Neural cell (in vitro differentiated cells): ENCODE measurements around the gene C19orf53.

Experiments used
- EP300 ChIP-seq: fragments of 450-650 bp; conservative IDR thresholded peaks from 2 replicates; pipeline ENCODE4 v1.6.1; 2014; ENCODE audit warnings: antibody characterized with exemption, mild to moderate bottlenecking, moderate library complexity; ENCODE audit not compliant: poor library complexity, severe bottlenecking
- MXI1 ChIP-seq: fragments of 450-650 bp; conservative IDR thresholded peaks from 2 replicates; pipeline ENCODE4 v1.6.1; 2014; ENCODE audit warnings: antibody characterized with exemption, mild to moderate bottlenecking; ENCODE audit not compliant: poor library complexity, severe bottlenecking
- POLR2AphosphoS5 ChIP-seq: IDR thresholded peaks from 2 replicates; pipeline ENCODE4 v1.6.1; 2012
- TF ChIP-seq, protein P1 (sequence below): fragments of 450-650 bp; IDR thresholded peaks from 2 replicates; pipeline ENCODE4 v1.5.1; 2014; ENCODE audit warnings: antibody characterized with exemption, mild to moderate bottlenecking, moderate library complexity; ENCODE audit not compliant: poor library complexity, severe bottlenecking

DNA sequence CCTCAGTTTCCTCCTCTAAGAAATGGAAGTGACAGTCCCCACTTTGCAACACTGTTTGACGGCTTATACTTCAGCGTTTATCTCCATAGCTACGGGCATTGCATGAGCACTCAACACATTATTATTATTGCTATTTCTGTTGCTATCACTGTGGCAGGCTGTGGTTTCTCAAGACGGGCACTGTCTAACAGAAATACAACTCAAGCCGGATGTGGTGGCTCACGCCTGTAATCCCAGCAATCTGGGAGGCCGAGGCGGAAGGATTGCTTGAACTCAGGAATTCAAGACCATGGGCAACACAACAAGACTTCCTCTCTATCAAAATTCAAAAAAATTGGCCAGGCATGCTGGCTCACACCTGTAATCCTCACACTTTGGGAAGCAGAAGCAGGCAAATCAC, 16.1 kb downstream of the C19orf53 start:
- TF ChIP-seq, protein P1, sequence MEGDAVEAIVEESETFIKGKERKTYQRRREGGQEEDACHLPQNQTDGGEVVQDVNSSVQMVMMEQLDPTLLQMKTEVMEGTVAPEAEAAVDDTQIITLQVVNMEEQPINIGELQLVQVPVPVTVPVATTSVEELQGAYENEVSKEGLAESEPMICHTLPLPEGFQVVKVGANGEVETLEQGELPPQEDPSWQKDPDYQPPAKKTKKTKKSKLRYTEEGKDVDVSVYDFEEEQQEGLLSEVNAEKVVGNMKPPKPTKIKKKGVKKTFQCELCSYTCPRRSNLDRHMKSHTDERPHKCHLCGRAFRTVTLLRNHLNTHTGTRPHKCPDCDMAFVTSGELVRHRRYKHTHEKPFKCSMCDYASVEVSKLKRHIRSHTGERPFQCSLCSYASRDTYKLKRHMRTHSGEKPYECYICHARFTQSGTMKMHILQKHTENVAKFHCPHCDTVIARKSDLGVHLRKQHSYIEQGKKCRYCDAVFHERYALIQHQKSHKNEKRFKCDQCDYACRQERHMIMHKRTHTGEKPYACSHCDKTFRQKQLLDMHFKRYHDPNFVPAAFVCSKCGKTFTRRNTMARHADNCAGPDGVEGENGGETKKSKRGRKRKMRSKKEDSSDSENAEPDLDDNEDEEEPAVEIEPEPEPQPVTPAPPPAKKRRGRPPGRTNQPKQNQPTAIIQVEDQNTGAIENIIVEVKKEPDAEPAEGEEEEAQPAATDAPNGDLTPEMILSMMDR = no peak
- TF ChIP-seq EP300 = no peak
- no peak for TF ChIP-seq MXI1
- no peak for TF ChIP-seq POLR2AphosphoS5
